Neuronal stem cell (in vitro differentiated cells): ENCODE measurements around the gene GTPBP4.
A peak's percentile ranks its signal among the peaks of the same experiment; 100 is the strongest.
"Not testable (repeated sequence)": the region's sequence is repeated elsewhere in the genome, so short reads cannot be mapped to it uniquely, and the experiment has no call there.

Experiments
- DNase-seq: peaks from one replicate; pipeline ENCODE4 v3.0.0-alpha.2; 2013; ENCODE audit warnings: low spot score
- H2AFZ ChIP-seq: one replicate; pipeline ENCODE4 v1.6.1; 2013; ENCODE audit warnings: mild to moderate bottlenecking, low read length, inconsistent platforms
- H2AK5ac ChIP-seq: 2 replicates; pipeline ENCODE4 v1.6.1; 2013; ENCODE audit warnings: low read depth, mild to moderate bottlenecking, inconsistent platforms, low read length, moderate library complexity, mixed read lengths
- H2BK120ac ChIP-seq: 2 replicates; pipeline ENCODE4 v1.6.1; 2013; ENCODE audit warnings: low read depth, mild to moderate bottlenecking, inconsistent platforms, low read length, moderate library complexity, mixed read lengths
- H2BK12ac ChIP-seq: one replicate; pipeline ENCODE4 v1.6.1; 2013; ENCODE audit warnings: low read length, inconsistent platforms
- H2BK15ac ChIP-seq: 2 replicates; pipeline ENCODE4 v1.6.1; 2013; ENCODE audit warnings: mild to moderate bottlenecking, low read length, inconsistent platforms, mixed read lengths
- H2BK5ac ChIP-seq: one replicate; pipeline ENCODE4 v1.6.1; 2013; ENCODE audit warnings: inconsistent platforms, mild to moderate bottlenecking, low read length, moderate library complexity
- H3K14ac ChIP-seq: one replicate; pipeline ENCODE4 v1.6.1; 2013; ENCODE audit warnings: low read length, inconsistent platforms
- H3K18ac ChIP-seq: 2 replicates; pipeline ENCODE4 v1.6.1; 2013; ENCODE audit warnings: low read length, inconsistent platforms
- H3K23ac ChIP-seq: 2 replicates; pipeline ENCODE4 v1.6.1; 2013; ENCODE audit warnings: low read depth, mild to moderate bottlenecking, mixed read lengths, low read length, inconsistent platforms; ENCODE audit not compliant: poor library complexity
- H3K27ac ChIP-seq: replicated peaks from 3 replicates; pipeline ENCODE4 v1.5.1; 2013; ENCODE audit warnings: low read length, inconsistent platforms
- H3K27me3 ChIP-seq, 3 experiments: 2 replicates each; pipeline ENCODE4 v1.6.1; 2013; ENCODE audit warnings: low read length in 3 of 3, mild to moderate bottlenecking in 2 of 3, inconsistent platforms in 1 of 3, low read depth in 1 of 3, mixed read lengths in 1 of 3, moderate library complexity in 1 of 3; ENCODE audit not compliant: control insufficient read depth in 3 of 3, insufficient read depth in 3 of 3
- H3K36me3 ChIP-seq, 2 donors: replicated peaks in 1 of 2; 2 replicates each; pipeline ENCODE4 v1.6.1; 2013; ENCODE audit warnings: low read length in 2 of 2; ENCODE audit not compliant: control insufficient read depth in 2 of 2, insufficient read depth in 2 of 2
- H3K4ac ChIP-seq: 2 replicates; pipeline ENCODE4 v1.6.1; 2013; ENCODE audit warnings: inconsistent platforms, mild to moderate bottlenecking, low read length, moderate library complexity
- H3K4me1 ChIP-seq, 2 donors: 1 replicate in 1 of 2; 2 replicates in 1 of 2; pipeline ENCODE4 v1.6.1; 2013; ENCODE audit warnings: low read length in 2 of 2, low read depth in 1 of 2; ENCODE audit not compliant: control insufficient read depth in 2 of 2, insufficient read depth in 1 of 2
- H3K4me2 ChIP-seq: one replicate; pipeline ENCODE4 v1.6.1; 2013; ENCODE audit warnings: mild to moderate bottlenecking, low read length, inconsistent platforms; ENCODE audit not compliant: insufficient read depth, poor library complexity, severe bottlenecking
- H3K4me3 ChIP-seq, 2 donors: 2 replicates each; pipeline ENCODE4 v1.5.1; 2013; ENCODE audit warnings: low read length in 2 of 2, mild to moderate bottlenecking in 2 of 2, inconsistent platforms in 1 of 2, moderate library complexity in 1 of 2
- H3K79me1 ChIP-seq: one replicate; pipeline ENCODE4 v1.6.1; 2013; ENCODE audit warnings: low read depth, mild to moderate bottlenecking, inconsistent platforms, low read length, moderate library complexity
- H3K9ac ChIP-seq: one replicate; pipeline ENCODE4 v1.6.1; 2013; ENCODE audit warnings: mild to moderate bottlenecking, low read depth, low read length, inconsistent platforms; ENCODE audit not compliant: poor library complexity
- H3K9me3 ChIP-seq, 2 donors: replicated peaks in 1 of 2; 2 replicates each; pipeline versions ENCODE3 to v1.6.1; 2013; ENCODE audit warnings: low read length in 2 of 2, mild to moderate bottlenecking in 2 of 2, inconsistent platforms in 1 of 2, low read depth in 1 of 2, mixed read lengths in 1 of 2, moderate library complexity in 1 of 2; ENCODE audit not compliant: control insufficient read depth in 2 of 2, insufficient read depth in 1 of 2
- H4K8ac ChIP-seq: one replicate; pipeline ENCODE4 v1.6.1; 2013; ENCODE audit warnings: low read depth, mild to moderate bottlenecking, inconsistent platforms, low read length, moderate library complexity
- H4K91ac ChIP-seq: one replicate; pipeline ENCODE4 v1.6.1; 2013; ENCODE audit warnings: low read length, low read depth, mild to moderate bottlenecking, inconsistent platforms; ENCODE audit not compliant: poor library complexity
- WGBS, 2 donors: extraction: QIAGEN DNeasy Blood & Tissue Kit; methylation state at CpG; one replicate each; pipeline ENCODE4 v1.1.7; 2013; ENCODE audit warnings: missing lambda C conversion rate in 2 of 2, mixed read lengths in 1 of 2; ENCODE audit not compliant: insufficient read length in 2 of 2, insufficient replicate concordance in 1 of 2; ENCODE audit errors: extremely low coverage in 2 of 2; 5-methylcytosine and 5-hydroxymethylcytosine counted together

Gene GTPBP4

DNA sequence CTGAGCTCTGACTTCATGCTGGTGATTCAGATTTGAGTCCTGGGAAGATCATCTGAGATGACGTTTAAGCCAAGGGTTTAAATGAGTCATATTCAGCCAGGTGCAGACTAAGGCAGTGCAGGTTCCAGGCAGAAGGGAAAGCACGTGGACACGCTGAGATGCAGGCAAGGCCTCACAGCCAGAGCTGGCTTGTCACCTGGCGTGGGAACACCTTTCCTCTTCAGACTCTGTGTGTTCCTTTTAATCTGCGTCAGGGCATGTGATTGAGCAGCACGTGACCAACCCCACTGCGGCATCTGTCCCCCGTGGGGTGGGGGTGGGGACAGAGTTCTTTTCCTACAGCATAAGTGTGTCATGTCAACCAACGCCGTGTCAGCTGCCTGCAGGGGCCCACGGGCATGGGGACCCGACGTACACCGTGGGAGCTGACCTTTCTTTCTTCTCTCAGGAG is 48.1 kb downstream of the GTPBP4 start:
- no peak overlapping the region for H2BK120ac ChIP-seq
- no peaks in the 10 kb centered on the region for H3K9me3 ChIP-seq
- no peak for DNase-seq
- no CpG with 5 or more reads among the region's 14 CpGs for WGBS, 2 donors
- H2BK5ac ChIP-seq: no peak overlapping the region
- no peaks in the 10 kb centered on the region for H3K79me1 ChIP-seq
- H3K27ac ChIP-seq: peak overlapping the region; percentile 36
- no peak overlapping the region for H3K4me3 ChIP-seq
- H4K91ac ChIP-seq: no peak overlapping the region
- H3K4me1 ChIP-seq: peaks cover 0 to 3% of the 10 kb centered on the region in 2 donors
- H3K27me3 ChIP-seq: no peaks in the 10 kb centered on the region
- no peak overlapping the region for H3K4me2 ChIP-seq
- no peak overlapping the region for H3K18ac ChIP-seq
- no peak overlapping the region for H4K8ac ChIP-seq
- peaks cover 12 to 44% of the 10 kb centered on the region in 2 donors for H3K36me3 ChIP-seq
- no peak overlapping the region for H2BK12ac ChIP-seq
- no peak overlapping the region for H2AFZ ChIP-seq
- no peak overlapping the region for H3K14ac ChIP-seq
- no peak overlapping the region for H2BK15ac ChIP-seq
- no peak overlapping the region for H3K9ac ChIP-seq
- no peak overlapping the region for H3K4ac ChIP-seq
- H3K23ac ChIP-seq: peak overlapping the region; percentile 8
- H2AK5ac ChIP-seq: peak overlapping the region; percentile 32

DNA sequence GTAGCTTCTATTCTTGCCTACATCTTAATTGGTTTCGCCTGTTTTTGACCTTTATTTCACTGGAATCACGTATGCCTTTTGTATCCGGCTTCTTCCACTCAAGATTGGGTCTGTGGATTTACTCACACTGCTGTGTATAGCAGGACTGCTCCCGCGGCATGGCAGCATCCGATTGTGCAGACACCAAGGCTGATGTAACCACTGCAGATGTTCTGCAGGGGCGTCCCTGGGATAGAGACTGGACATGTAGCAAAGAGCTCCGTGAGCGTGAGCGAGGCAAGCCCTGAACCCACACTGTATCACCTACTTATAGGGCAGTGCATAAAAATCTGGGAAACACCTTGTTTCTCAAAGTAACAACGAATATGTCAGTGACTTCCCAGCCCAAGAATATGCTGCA is 48.9 kb downstream of the GTPBP4 start:
- no peak overlapping the region for H3K9ac ChIP-seq
- no peaks in the 10 kb centered on the region for H3K9me3 ChIP-seq
- H3K79me1 ChIP-seq: no peaks in the 10 kb centered on the region
- H3K4ac ChIP-seq: no peak overlapping the region
- H3K18ac ChIP-seq: no peak overlapping the region
- H3K4me3 ChIP-seq: no peak overlapping the region
- H2BK12ac ChIP-seq: no peak overlapping the region
- H3K36me3 ChIP-seq: peaks cover 12 to 52% of the 10 kb centered on the region in 2 donors
- no peak overlapping the region for H3K4me2 ChIP-seq
- no peak for DNase-seq
- WGBS, 2 donors: no CpG with 5 or more reads among the region's 11 CpGs
- peaks cover 0 to 3% of the 10 kb centered on the region in 2 donors for H3K4me1 ChIP-seq
- no peak overlapping the region for H2BK15ac ChIP-seq
- no peak overlapping the region for H3K14ac ChIP-seq
- peak overlapping the region; percentile 55 for H3K27ac ChIP-seq
- H3K23ac ChIP-seq: no peak overlapping the region
- no peak overlapping the region for H2BK120ac ChIP-seq
- H2AFZ ChIP-seq: no peak overlapping the region
- H4K8ac ChIP-seq: no peak overlapping the region
- no peak overlapping the region for H2AK5ac ChIP-seq
- no peak overlapping the region for H2BK5ac ChIP-seq
- no peak overlapping the region for H4K91ac ChIP-seq
- H3K27me3 ChIP-seq: no peaks in the 10 kb centered on the region

DNA sequence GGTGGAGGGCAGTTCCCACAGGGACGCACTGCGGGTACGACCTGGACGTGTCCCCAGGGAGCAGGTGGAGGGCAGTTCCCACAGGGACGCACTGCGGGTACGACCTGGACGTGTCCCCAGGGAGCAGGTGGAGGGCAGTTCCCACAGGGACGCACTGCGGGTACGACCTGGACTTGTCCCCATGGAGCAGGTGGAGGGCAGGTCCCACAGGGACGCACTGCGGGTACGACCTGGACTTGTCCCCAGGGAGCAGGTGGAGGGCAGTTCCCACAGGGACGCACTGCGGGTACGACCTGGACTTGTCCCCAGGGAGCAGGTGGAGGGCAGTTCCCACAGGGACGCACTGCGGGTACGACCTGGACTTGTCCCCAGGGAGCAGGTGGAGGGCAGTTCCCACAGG is 50.5 kb downstream of the GTPBP4 start:
- not testable (repeated sequence) for H3K14ac ChIP-seq, H3K4ac ChIP-seq, H2BK5ac ChIP-seq, H4K91ac ChIP-seq, H3K4me1 ChIP-seq, H3K79me1 ChIP-seq, DNase-seq, H3K23ac ChIP-seq, H3K4me2 ChIP-seq, H4K8ac ChIP-seq, H2AK5ac ChIP-seq, H3K9me3 ChIP-seq, H3K4me3 ChIP-seq, H3K18ac ChIP-seq, H2AFZ ChIP-seq, H2BK120ac ChIP-seq, H2BK15ac ChIP-seq, H3K9ac ChIP-seq, H3K27me3 ChIP-seq, H3K27ac ChIP-seq, H2BK12ac ChIP-seq
- peaks cover 20 to 68% of the 10 kb centered on the region in 2 donors for H3K36me3 ChIP-seq
- WGBS, 2 donors: no CpG with 5 or more reads among the region's 20 CpGs

DNA sequence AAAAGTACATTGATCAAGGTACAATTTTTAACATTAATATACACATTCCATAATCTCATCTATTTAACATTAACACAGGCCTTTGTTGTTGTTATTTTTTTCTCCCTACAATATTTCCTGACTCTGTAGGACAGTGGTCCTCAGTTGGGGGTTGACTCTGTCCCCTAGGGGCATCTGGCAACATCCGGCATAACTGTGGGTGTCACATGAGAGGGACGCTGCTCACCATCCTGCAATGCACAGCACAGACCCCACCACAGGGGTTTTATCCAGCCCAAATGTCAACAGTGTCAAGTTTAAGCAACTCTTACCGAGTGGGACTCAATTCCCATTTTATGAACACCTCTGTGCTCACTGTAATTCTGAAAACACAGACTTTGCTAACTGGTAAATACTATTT is 51.9 kb downstream of the GTPBP4 start:
- Histone ChIP-seq H3K4ac (no peak overlapping the region), H2BK15ac (no peak overlapping the region), H3K27me3 (no peaks in the 10 kb centered on the region), H3K27ac (no peak overlapping the region), H2AK5ac (no peak overlapping the region), H3K79me1 (no peaks in the 10 kb centered on the region), H3K4me2 (no peak overlapping the region), H3K4me1 (peaks cover 7 to 11% of the 10 kb centered on the region in 2 donors), H4K91ac (no peak overlapping the region), H3K14ac (no peak overlapping the region), H3K9ac (no peak overlapping the region), H3K36me3 (peaks cover 26 to 82% of the 10 kb centered on the region in 2 donors), H2BK5ac (no peak overlapping the region), H4K8ac (no peak overlapping the region), H3K9me3 (no peaks in the 10 kb centered on the region), H2AFZ (no peak overlapping the region), H3K4me3 (no peak overlapping the region), H3K18ac (no peak overlapping the region), H2BK12ac (no peak overlapping the region), H2BK120ac (no peak overlapping the region), H3K23ac (no peak overlapping the region)
- DNase-seq: no peak
- no CpG with 5 or more reads among the region's 3 CpGs for WGBS, 2 donors
